ENCODE results near the gene MICOS13. TPM values are rescaled to one million over a fixed set of nuclear protein-coding genes. Genes with fewer than 3 reads are reported as not detected.
A peak's percentile ranks its signal among the peaks of the same experiment; 100 is the strongest.
"Not testable (repeated sequence)": the region's sequence is repeated elsewhere in the genome, so short reads cannot be mapped to it uniquely, and the experiment has no call there.

MICOS13 gene
- total and polyA plus RNA-seq, 7 experiments from 2014 or later, result 26.1 to 109 (median 39.8) TPM

- Histone ChIP-seq H3K27me3 (ENCODE audit: control insufficient read depth in 2 of 2, insufficient read depth in 2 of 2, low read length in 2 of 2) (no peaks in the 10 kb centered on the region), H3K4me3 (ENCODE audit: low read length) (no peak overlapping the region), H3K4me1 (ENCODE audit: control insufficient read depth in 2 of 2, insufficient read depth in 2 of 2, low read length in 2 of 2) (no peaks in the 10 kb centered on the region), H3K27ac (ENCODE audit: low read depth, low read length) (no peak overlapping the region), H3K36me3 (ENCODE audit: control insufficient read depth in 2 of 3, insufficient read depth in 3 of 3, low read length in 3 of 3) (peaks cover 0 to 74% (median 7%) of the 10 kb centered on the region in 3 experiments), H3K9me3 (ENCODE audit: control insufficient read depth in 2 of 3, low read length in 3 of 3) (no peaks in the 10 kb centered on the region)
- Mint-ChIP-seq H3K27me3 (no peaks in the 10 kb centered on the region), H3K27ac (no peak overlapping the region), H3K4me1 (peaks cover 0 to 2% (median 0%) of the 10 kb centered on the region in 7 donors), H3K36me3 (peaks cover 0 to 29% (median 4%) of the 10 kb centered on the region in 5 donors), H3K9me3 (peaks cover 0 to 2% (median 0%) of the 10 kb centered on the region in 11 donors), H3K4me3 (no peak overlapping the region)
- intact Hi-C loops (cut with micrococcal nuclease), result no loop called here
- CTCF ChIA-PET, result no interaction called here
- ATAC-seq, result no peak
- POLR2A ChIA-PET, result interaction anchor here (1.6 to 2.5 kb wide), 2 partner anchors 13 to 14 kb away, joined by 5 to 6 read pairs; partner anchors contain the start of gene RPL36
- DNase-seq, result no peak
These were observed 23.8 kb upstream of the MICOS13 start for GRCh38 chr19:5703819-5704818.

- H3K9me3 Mint-ChIP-seq; H3K4me3 Mint-ChIP-seq; H3K9me3 ChIP-seq (ENCODE audit: control insufficient read depth in 2 of 3, low read length in 3 of 3); H3K27me3 Mint-ChIP-seq; intact Hi-C loops (cut with micrococcal nuclease); H3K4me1 Mint-ChIP-seq; H3K27ac Mint-ChIP-seq; H3K27me3 ChIP-seq (ENCODE audit: control insufficient read depth in 2 of 2, insufficient read depth in 2 of 2, low read length in 2 of 2); H3K4me1 ChIP-seq (ENCODE audit: control insufficient read depth in 2 of 2, insufficient read depth in 2 of 2, low read length in 2 of 2); H3K27ac ChIP-seq (ENCODE audit: low read depth, low read length); H3K4me3 ChIP-seq (ENCODE audit: low read length); POLR2A ChIA-PET; CTCF ChIA-PET; DNase-seq; ATAC-seq: not testable (repeated sequence)
- peaks cover 0 to 25% (median 4%) of the 10 kb centered on the region in 5 donors for H3K36me3 Mint-ChIP-seq
- H3K36me3 ChIP-seq (ENCODE audit: control insufficient read depth in 2 of 3, insufficient read depth in 3 of 3, low read length in 3 of 3), result peaks cover 0 to 79% (median 10%) of the 10 kb centered on the region in 3 experiments
These were observed 21.7 kb upstream of the MICOS13 start for GRCh38 chr19:5702053-5702410.

- Mint-ChIP-seq H3K4me3 (no peak overlapping the region), H3K4me1 (peaks cover 0 to 6% (median 0%) of the 10 kb centered on the region in 7 donors), H3K36me3 (peaks cover 0 to 19% (median 4%) of the 10 kb centered on the region in 5 donors), H3K27ac (no peak overlapping the region), H3K27me3 (no peaks in the 10 kb centered on the region), H3K9me3 (peaks cover 0 to 1% (median 0%) of the 10 kb centered on the region in 11 donors)
- H3K4me3 ChIP-seq (ENCODE audit: low read length), result no peak overlapping the region
- intact Hi-C loops (cut with micrococcal nuclease), result no loop called here
- no peak overlapping the region for H3K27ac ChIP-seq (ENCODE audit: low read depth, low read length)
- ChIA-PET CTCF (no interaction called here), POLR2A (no interaction called here)
- no peaks in the 10 kb centered on the region for H3K4me1 ChIP-seq (ENCODE audit: control insufficient read depth in 2 of 2, insufficient read depth in 2 of 2, low read length in 2 of 2)
- no peak for DNase-seq
- H3K9me3 ChIP-seq (ENCODE audit: control insufficient read depth in 2 of 3, low read length in 3 of 3), result no peaks in the 10 kb centered on the region
- H3K36me3 ChIP-seq (ENCODE audit: control insufficient read depth in 2 of 3, insufficient read depth in 3 of 3, low read length in 3 of 3), result peaks cover 0 to 79% (median 10%) of the 10 kb centered on the region in 3 experiments
- no peak for ATAC-seq
- H3K27me3 ChIP-seq (ENCODE audit: control insufficient read depth in 2 of 2, insufficient read depth in 2 of 2, low read length in 2 of 2), result no peaks in the 10 kb centered on the region
These were observed 20.3 kb upstream of the MICOS13 start for GRCh38 chr19:5700455-5701092.

GRCh38 chr19:5698635-5699422, 18.5 kb upstream of the MICOS13 start:
- no peak overlapping the region for H3K27ac ChIP-seq (ENCODE audit: low read depth, low read length)
- H3K4me1 Mint-ChIP-seq, result peaks cover 0 to 6% (median 0%) of the 10 kb centered on the region in 7 donors
- peaks cover 0 to 19% (median 4%) of the 10 kb centered on the region in 5 donors for H3K36me3 Mint-ChIP-seq
- H3K4me1 ChIP-seq (ENCODE audit: control insufficient read depth in 2 of 2, insufficient read depth in 2 of 2, low read length in 2 of 2), result no peaks in the 10 kb centered on the region
- H3K9me3 ChIP-seq (ENCODE audit: control insufficient read depth in 2 of 3, low read length in 3 of 3), result no peaks in the 10 kb centered on the region
- peak overlapping the region in 1 of 9 donors; percentile 19 for H3K27ac Mint-ChIP-seq
- POLR2A ChIA-PET, result interaction anchor here (1.0 kb wide), 1 partner anchor 8 kb away, joined by 4 read pairs; no protein-coding TSS in a partner anchor
- ATAC-seq (no peak), DNase-seq (no peak)
- H3K4me3 Mint-ChIP-seq, result no peak overlapping the region
- no peaks in the 10 kb centered on the region for H3K27me3 Mint-ChIP-seq
- intact Hi-C loops (cut with micrococcal nuclease), result no loop called here
- no peak overlapping the region for H3K4me3 ChIP-seq (ENCODE audit: low read length)
- H3K9me3 Mint-ChIP-seq, result peaks cover 0 to 1% (median 0%) of the 10 kb centered on the region in 11 donors
- peaks cover 0 to 79% (median 13%) of the 10 kb centered on the region in 3 experiments for H3K36me3 ChIP-seq (ENCODE audit: control insufficient read depth in 2 of 3, insufficient read depth in 3 of 3, low read length in 3 of 3)
- CTCF ChIA-PET, result interaction anchor here (0.7 to 1.0 kb wide), 2 partner anchors 9 to 12 kb away, joined by 3 read pairs; partner anchors contain the start of gene RPL36
- no peaks in the 10 kb centered on the region for H3K27me3 ChIP-seq (ENCODE audit: control insufficient read depth in 2 of 2, insufficient read depth in 2 of 2, low read length in 2 of 2)

- H3K36me3 Mint-ChIP-seq, result peaks cover 0 to 16% (median 0%) of the 10 kb centered on the region in 5 donors
- DNase-seq (no peak), ATAC-seq (no peak)
- H3K4me1 Mint-ChIP-seq, result peaks cover 0 to 6% (median 0%) of the 10 kb centered on the region in 7 donors
- Histone ChIP-seq H3K27ac (ENCODE audit: low read depth, low read length) (no peak overlapping the region), H3K4me1 (ENCODE audit: control insufficient read depth in 2 of 2, insufficient read depth in 2 of 2, low read length in 2 of 2) (no peaks in the 10 kb centered on the region), H3K4me3 (ENCODE audit: low read length) (no peak overlapping the region), H3K9me3 (ENCODE audit: control insufficient read depth in 2 of 3, low read length in 3 of 3) (no peaks in the 10 kb centered on the region), H3K36me3 (ENCODE audit: control insufficient read depth in 2 of 3, insufficient read depth in 3 of 3, low read length in 3 of 3) (peaks cover 0 to 79% (median 7%) of the 10 kb centered on the region in 3 experiments), H3K27me3 (ENCODE audit: control insufficient read depth in 2 of 2, insufficient read depth in 2 of 2, low read length in 2 of 2) (no peaks in the 10 kb centered on the region)
- intact Hi-C loops (cut with micrococcal nuclease), result no loop called here
- ChIA-PET CTCF (no interaction called here), POLR2A (no interaction called here)
- peaks cover 0 to 1% (median 0%) of the 10 kb centered on the region in 11 donors for H3K9me3 Mint-ChIP-seq
- no peak overlapping the region for H3K4me3 Mint-ChIP-seq
- no peaks in the 10 kb centered on the region for H3K27me3 Mint-ChIP-seq
- no peak overlapping the region for H3K27ac Mint-ChIP-seq
These were observed 17.7 kb upstream of the MICOS13 start for GRCh38 chr19:5697890-5698634.
